SK-N-SH treated with all-trans-retinoic acid at 6 μM for 48 hours (cell line): ENCODE results near the gene METTL8.

Experiments used
- ARNTL ChIP-seq: fragments of 450-650 bp; formaldehyde crosslinking; IDR thresholded peaks from 2 replicates; pipeline ENCODE4 v1.5.0; 2020; ENCODE audit warnings: low read depth, mild to moderate bottlenecking, moderate library complexity, borderline replicate concordance
- CSDC2 ChIP-seq: fragments of 250-450 bp; sonication (Bioruptor Pico); IDR thresholded peaks from 2 replicates; pipeline ENCODE4 v1.5.0; 2020; ENCODE audit warnings: mild to moderate bottlenecking, moderate library complexity
- ESRRG ChIP-seq: fragments of 250-450 bp; sonication (Bioruptor Pico); IDR thresholded peaks from 2 replicates; pipeline ENCODE4 v1.6.1; 2021; ENCODE audit warnings: mild to moderate bottlenecking
- GLIS3 ChIP-seq: fragments of 250-450 bp; sonication (Bioruptor Pico); IDR thresholded peaks from 2 replicates; pipeline ENCODE4 v1.5.0; 2020; ENCODE audit warnings: mild to moderate bottlenecking, moderate library complexity
- POU6F1 ChIP-seq: fragments of 250-450 bp; sonication (Bioruptor Pico); IDR thresholded peaks from 2 replicates; pipeline ENCODE4 v1.8.0; 2021; ENCODE audit warnings: low read depth, mild to moderate bottlenecking, moderate library complexity, borderline replicate concordance
- RARB ChIP-seq: fragments of 250-450 bp; sonication (Bioruptor Pico); IDR thresholded peaks from 2 replicates; pipeline ENCODE4 v1.8.0; 2021; ENCODE audit warnings: mild to moderate bottlenecking, moderate library complexity
- ZFP3 ChIP-seq: fragments of 250-450 bp; sonication (Bioruptor Pico); IDR thresholded peaks from 2 replicates; pipeline ENCODE4 v1.5.0; 2020; ENCODE audit warnings: mild to moderate bottlenecking, moderate library complexity
- ZFP30 ChIP-seq: fragments of 450-650 bp; formaldehyde crosslinking; IDR thresholded peaks from 2 replicates; pipeline ENCODE4 v1.5.0; 2022; ENCODE audit warnings: mild to moderate bottlenecking, moderate library complexity
- ZNF565 ChIP-seq: fragments of 450-650 bp; formaldehyde crosslinking; conservative IDR thresholded peaks from 2 replicates; pipeline ENCODE4 v1.5.0; 2020; ENCODE audit warnings: low read depth, mild to moderate bottlenecking, moderate library complexity
- ZNF70 ChIP-seq: fragments of 450-650 bp; formaldehyde crosslinking; IDR thresholded peaks from 2 replicates; pipeline ENCODE4 v1.5.0; 2020; ENCODE audit warnings: mild to moderate bottlenecking, moderate library complexity
- TF ChIP-seq, protein P1 (sequence below): fragments of 250-450 bp; sonication (Bioruptor Pico); IDR thresholded peaks from 2 replicates; pipeline ENCODE4 v1.5.1; 2021; ENCODE audit warnings: mild to moderate bottlenecking, moderate library complexity
- TF ChIP-seq, protein P2 (sequence below): fragments of 250-450 bp; sonication (Bioruptor Pico); IDR thresholded peaks from 2 replicates; pipeline ENCODE4 v1.5.0; 2020; ENCODE audit warnings: mild to moderate bottlenecking, moderate library complexity

- no peak for TF ChIP-seq RARB (CRISPR knock-in tag)
- TF ChIP-seq ZFP30 (CRISPR knock-in tag): no peak
- TF ChIP-seq POU6F1 (CRISPR knock-in tag): no peak
- no peak for TF ChIP-seq ZNF70
- no peak for TF ChIP-seq CSDC2 (CRISPR knock-in tag)
- TF ChIP-seq, protein P1, sequence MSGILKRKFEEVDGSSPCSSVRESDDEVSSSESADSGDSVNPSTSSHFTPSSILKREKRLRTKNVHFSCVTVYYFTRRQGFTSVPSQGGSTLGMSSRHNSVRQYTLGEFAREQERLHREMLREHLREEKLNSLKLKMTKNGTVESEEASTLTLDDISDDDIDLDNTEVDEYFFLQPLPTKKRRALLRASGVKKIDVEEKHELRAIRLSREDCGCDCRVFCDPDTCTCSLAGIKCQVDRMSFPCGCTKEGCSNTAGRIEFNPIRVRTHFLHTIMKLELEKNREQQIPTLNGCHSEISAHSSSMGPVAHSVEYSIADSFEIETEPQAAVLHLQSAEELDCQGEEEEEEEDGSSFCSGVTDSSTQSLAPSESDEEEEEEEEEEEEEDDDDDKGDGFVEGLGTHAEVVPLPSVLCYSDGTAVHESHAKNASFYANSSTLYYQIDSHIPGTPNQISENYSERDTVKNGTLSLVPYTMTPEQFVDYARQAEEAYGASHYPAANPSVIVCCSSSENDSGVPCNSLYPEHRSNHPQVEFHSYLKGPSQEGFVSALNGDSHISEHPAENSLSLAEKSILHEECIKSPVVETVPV (CRISPR knock-in tag): no peak
- TF ChIP-seq, protein P2, sequence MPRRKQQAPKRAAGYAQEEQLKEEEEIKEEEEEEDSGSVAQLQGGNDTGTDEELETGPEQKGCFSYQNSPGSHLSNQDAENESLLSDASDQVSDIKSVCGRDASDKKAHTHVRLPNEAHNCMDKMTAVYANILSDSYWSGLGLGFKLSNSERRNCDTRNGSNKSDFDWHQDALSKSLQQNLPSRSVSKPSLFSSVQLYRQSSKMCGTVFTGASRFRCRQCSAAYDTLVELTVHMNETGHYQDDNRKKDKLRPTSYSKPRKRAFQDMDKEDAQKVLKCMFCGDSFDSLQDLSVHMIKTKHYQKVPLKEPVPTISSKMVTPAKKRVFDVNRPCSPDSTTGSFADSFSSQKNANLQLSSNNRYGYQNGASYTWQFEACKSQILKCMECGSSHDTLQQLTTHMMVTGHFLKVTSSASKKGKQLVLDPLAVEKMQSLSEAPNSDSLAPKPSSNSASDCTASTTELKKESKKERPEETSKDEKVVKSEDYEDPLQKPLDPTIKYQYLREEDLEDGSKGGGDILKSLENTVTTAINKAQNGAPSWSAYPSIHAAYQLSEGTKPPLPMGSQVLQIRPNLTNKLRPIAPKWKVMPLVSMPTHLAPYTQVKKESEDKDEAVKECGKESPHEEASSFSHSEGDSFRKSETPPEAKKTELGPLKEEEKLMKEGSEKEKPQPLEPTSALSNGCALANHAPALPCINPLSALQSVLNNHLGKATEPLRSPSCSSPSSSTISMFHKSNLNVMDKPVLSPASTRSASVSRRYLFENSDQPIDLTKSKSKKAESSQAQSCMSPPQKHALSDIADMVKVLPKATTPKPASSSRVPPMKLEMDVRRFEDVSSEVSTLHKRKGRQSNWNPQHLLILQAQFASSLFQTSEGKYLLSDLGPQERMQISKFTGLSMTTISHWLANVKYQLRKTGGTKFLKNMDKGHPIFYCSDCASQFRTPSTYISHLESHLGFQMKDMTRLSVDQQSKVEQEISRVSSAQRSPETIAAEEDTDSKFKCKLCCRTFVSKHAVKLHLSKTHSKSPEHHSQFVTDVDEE (CRISPR knock-in tag): no peak
- no peak for TF ChIP-seq ESRRG (CRISPR knock-in tag)
- TF ChIP-seq GLIS3 (CRISPR knock-in tag): no peak
- no peak for TF ChIP-seq ZNF565
- no peak for TF ChIP-seq ARNTL
- TF ChIP-seq ZFP3 (CRISPR knock-in tag): no peak
Observed at GRCh38 chr2:171323971-171324528, 109.7 kb downstream of the METTL8 start.
